NOMO-1 (cell line): ENCODE data around the gene C5orf47.

ENCODE experiments used
- DNase-seq, 2 experiments: peaks; one replicate each; lab custom pipeline; 2025; ENCODE audit not compliant: unreplicated experiment in 2 of 2; lab: John Stamatoyannopoulos, UW

Gene C5orf47, protein sequence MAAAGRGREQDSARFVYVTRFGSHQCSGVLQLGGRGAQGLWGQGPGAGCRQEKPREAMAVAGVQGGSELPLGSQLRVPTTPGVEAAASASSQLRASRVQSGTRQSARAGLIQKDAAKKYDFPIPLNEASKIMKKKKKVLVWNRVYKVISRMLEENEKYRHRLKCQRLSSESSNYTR

DNA sequence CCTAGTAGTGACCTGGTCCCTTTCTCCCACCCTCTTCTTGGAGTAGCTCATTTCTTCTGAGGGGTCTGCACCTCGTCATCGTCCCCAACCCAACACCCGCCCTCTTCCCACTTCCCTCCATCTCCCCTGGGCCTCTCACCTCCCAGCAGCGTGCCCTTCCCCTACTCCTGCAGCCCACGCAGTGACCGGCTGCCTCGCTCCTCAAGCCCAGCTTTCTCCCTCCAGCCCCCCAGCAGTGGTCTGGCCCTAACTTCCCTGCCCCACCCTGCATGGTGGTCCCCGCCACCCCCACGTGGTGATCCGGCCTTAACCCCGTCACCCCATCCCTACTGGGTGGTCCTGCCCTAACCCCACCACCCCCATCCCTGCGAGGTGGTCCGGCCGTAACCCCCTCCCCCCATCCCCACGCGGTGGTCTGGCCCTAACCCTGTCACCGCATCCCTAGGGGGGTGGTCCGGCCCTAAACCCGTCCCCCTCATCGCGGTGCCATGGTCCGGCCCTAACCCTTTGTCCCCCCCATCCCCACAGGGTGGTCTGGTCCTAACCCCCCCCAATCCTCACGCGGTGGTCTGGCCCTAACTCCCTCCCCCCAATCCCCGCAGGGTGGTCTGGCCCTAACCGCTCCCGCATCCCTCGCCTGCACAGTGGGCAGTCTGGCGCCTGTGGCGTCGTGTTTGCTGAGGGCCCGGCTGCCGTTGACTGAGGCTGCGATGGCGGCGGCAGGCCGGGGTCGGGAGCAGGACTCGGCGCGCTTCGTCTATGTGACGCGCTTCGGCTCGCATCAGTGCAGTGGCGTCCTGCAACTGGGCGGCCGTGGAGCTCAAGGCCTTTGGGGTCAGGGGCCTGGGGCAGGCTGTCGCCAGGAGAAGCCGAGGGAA is at the start of gene C5orf47:
C5orf47 (plus strand) TSS at position 617 of the 878 bp plus-strand sequence; CDS start at position 711, 94 bp downstream.
- no peak for DNase-seq

DNA sequence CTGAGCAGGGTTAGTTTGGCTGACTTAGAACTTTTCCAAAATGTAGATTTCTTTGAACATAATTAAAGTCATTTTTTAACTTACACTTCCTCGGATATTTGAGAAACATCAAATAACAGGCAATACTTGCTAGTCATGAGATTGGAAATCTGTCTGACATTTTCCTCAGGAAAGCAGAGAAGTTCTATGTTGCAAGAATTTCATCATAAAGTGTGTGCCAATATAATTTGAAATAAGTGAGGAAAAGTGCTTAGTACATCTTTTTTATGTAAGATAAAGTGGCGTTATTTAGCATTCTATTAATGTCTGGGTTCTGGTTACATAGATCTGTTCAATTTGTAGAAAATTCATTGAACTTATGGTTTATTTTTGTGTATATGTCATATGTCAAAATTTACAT is 48.7 kb upstream of the C5orf47 start:
- DNase-seq, result no peak

DNA sequence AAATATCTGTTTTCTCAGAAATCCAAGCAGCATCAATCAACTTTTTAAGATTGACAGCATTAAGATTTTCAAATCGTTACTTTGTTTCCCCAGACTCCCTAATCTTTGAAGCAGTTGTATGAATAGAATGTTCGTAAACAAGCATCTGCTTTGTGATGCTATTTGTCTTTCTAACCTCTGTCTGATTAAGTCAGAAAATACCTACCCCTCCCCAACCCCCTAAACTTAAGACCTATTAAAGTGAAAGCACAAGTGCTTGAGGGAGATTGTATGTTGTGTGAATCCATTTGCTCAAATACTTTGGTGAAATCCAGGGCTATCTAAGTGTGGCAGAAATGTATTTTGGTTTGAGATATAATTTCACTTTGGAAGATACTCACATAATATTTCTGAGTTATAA is 47.9 kb upstream of the C5orf47 start:
- DNase-seq, result no peak

DNA sequence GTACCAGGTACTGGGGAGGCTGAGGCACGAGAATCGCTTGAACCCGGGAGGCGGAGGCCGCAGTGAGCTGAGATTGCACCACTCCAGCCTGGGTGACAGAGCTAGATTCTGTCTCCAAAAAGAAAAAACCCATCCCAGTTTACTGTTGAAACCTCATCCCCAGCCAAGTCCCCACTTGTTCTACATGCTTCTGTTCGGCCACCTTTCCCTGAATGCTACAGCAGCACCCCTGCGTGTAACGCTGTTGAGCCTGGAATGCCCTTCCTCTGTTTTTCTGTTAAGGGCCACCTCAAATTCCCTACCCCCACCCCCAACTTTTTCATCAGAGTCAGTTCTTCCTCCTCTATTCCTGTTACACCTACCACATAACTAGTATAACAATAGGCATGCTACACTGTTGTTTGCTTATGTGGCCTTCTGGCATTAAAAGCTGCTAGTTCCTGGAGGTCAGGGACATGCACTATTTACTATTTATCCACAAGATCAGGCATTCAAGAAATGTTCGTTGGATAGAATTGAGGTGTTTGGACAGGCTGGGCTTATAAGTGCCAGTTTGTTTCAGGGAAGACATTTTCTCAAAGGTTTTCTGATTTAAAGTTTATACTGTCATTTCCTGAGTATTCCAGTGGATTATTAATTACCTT is 47.1 kb upstream of the C5orf47 start:
- no peak for DNase-seq

DNA sequence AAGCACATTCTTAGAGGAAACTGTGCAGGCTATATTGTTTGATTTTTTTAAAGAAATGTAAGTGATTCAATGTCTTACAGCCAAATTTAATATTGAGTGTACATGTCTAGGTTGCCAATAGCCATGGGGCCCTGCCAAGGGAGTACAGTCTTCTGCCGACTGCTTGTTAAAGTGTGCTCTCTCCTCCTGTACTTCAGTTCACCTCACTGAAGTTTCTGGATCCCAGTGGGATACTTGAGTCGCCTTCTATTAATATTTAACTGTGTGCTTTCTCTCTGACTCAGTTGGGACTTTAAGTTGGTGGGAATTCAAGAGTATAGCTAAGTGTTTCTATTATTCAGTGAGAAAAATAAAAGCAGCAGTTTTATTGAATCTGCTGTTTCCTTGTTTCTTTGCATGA is 44.5 kb upstream of the C5orf47 start:
- DNase-seq, result no peak

DNA sequence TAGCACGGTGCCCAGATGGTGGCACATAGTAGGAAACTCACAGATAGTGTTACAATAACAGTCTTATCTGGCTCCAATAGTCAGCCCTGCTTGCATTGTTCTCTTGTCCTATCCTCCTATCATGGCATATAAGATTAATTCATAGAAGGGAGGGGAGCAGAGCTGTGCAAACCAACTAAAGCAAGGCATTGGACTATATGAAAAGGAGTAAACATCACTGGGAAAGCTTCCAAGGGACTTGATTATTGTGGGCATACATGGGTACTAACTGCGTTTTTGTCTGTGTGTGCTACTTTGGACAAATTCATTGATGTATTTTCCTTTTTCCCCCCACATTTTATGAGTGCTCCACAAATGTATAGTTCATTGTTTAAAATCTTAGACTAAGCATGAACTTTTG is 43.8 kb upstream of the C5orf47 start:
- no peak for DNase-seq

DNA sequence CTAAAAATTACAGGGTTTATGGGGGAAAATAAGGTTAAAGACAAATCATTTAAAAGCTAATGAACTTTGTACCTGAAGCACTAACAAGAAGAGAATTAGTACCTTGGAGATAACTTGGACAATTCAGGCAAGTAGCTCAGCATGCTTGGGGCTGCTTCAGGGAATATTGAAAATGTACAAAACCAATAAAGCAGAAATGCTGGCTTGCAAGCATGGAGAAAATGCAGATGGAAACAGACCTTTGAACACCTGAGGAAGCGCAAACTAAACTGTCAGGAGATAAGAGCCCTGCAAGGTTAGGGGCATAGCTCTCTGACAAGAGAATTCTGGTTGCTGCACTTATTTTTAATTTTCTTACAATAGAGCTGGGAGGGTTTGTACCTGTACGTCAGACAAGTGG is 42.6 kb upstream of the C5orf47 start:
- DNase-seq, result no peak

DNA sequence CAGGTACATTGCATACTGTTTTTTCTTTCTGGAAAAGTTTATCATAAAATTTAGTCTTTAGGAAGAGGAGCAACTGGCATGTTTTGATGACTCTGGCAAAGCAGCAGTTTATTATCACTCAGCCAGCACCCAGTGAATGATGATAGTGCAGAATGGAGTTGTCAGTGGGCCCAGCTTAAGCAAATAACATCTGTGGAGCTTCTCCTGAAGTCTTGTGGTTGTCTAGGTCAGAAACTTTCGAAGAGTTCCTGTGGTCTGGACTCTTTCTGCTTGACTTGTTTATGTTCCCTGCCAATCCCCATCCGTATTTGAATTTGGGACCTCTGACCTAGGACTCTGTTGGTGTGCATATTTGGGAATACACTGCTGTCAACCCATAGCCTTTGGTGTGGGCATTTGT is 38.1 kb upstream of the C5orf47 start:
- no peak for DNase-seq

DNA sequence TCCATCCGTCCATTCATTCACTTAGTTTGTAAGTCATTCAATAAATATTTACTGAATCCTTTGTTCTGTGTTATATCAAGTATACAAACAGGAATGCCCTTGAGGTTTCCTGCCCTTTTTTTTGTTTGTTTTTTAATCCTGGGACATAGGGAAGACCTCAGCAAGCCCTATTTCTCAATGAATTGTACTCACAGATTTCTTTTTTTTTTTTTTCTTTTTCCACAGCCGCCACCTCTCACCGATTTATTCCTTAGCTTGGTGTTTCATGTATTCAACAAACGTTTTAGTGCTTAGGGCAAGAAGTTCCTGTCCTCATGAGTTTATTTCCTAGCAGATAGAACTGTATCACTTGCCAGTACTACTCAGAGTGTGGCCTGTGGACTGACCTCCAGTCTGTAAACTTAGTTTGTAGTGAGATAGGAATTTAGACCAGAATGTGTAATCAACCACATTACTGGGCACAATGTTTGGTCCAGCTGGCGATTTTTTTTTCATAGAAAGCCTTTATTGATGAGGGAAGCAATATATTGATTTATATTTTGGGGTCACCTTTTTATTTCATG is 35.4 kb upstream of the C5orf47 start:
- no peak for DNase-seq

DNA sequence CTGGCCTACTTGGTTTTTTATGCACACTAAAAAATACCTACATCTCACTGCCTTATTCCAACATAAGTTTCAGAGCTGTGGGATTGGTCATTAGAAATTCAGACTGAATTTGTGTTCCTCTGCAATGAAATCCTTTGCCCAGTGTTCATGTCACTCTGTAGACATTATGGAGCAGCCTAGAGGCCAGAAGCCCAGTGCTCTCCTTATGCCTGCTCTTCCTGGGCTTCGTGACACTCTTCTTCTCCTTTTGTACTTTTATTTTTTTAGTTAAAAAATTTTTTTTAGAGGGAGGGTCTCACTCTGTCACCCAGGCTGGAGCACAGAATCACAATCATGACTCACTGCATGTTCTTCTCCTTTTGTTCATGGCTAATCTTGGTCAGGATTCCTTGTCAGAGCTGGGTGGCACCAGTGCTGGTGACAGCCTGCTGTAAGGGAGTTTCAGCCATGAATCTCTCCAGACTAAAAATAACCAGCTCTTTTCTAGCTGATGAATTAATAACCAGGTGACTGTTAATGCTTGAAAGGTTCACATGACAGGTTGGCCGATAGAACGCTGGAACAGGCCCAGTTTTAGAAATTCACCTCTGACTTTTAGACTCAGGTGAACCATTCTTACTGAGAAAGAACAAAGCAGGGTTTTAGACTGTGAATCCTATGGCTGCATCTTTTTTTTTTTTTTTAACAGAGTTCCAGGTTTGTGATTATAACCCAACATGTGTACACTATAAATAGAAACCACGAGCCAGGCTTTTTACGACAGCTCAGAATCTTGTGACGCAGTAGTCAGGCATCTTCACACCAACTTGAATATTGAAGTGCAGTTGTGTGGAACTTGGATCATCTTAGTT is 34.1 kb upstream of the C5orf47 start:
- no peak for DNase-seq

DNA sequence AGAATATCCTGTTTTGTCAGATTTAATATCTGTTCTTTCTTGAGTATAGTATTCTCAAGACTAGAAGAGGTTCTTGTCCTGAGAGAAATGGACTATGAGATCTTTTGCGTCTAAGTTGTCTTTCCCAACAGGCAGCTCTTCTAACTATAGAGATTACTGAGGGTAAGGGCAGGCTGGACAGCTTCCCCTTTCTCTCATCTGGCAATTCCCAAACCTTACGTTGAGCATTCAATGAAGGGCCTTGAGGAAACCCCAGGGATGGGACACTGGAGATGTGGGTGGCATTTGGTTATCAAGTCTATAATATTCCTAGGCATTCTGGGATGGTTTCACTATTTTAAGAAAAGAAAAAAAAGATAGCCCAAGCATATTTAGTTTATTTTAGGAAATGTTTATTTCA is 28.0 kb upstream of the C5orf47 start:
- DNase-seq, result no peak

DNA sequence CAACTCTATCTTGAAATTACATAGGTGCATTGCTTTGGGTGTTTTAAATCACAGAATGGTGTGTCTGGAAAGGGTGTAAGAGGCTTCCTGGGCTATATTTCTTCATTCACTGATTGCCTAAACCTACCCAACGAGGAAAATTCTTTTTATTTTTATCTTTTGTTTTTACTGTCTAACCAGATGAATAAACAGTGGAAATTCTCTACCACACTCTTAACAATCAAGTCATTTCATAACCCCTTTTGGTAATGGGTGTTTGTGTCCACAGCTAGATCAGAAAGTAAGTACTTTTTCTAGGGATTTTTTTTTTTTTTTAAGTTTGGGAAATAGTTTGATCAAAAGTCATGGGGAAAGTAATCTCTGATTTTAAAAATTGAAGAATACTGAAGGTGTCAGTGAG is 27.6 kb upstream of the C5orf47 start:
- no peak for DNase-seq

DNA sequence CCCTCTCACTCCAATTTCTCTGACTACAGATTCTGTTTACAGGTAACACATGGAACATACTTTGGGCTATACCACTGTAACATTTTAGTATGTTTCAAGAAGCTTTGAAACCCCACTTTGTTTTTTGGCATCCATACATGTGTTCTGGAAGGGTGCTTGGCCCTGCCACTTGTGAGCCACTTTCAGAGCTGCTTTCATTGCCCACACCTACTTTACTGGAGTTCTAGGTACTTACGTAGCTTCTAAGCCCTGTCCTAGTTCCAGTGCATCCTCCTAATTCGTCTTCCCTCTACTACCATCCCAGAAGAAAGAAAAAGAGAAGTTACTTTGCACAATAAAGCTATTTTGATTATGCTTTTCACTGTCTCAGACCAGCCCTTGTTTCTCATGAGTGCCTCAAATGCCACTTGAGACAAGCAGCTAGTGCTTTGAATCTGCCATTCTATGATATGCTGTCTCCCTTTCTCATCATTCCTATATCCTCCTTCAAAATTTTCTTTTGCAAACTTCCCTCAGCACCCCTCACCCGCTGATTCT is 26.5 kb upstream of the C5orf47 start:
- no peak for DNase-seq

DNA sequence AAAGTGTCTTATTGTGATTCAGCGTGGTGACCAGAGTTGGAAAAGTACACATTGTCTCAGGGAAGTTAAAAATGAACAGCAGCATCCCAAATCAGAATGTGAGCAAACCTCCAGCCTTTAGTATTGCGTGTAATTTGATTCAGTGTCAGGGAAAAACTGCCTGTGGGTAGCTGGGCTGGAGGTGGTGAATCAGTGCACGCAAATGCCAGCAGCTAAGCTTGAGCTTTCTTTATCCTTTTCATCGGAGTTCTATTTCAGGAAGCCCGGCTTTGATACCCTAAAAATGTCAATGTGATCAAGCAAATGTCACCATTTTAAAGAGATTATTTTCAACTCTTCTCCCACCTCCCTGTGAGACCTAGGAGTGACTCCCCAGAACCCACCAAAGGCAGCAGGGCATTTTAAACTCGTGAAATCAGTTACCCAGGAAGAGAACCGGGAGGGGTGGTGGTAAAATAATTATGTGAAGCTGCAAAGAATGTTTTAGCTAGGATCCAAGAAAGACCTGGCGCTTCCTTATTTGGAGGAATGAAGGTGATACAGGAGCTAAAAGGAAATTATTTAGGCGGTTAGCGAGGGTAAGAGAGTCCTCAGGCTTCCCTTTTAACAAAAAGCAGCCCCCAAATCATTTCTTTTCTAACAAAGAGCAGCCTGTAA is 25.7 kb upstream of the C5orf47 start:
- DNase-seq, result no peak

DNA sequence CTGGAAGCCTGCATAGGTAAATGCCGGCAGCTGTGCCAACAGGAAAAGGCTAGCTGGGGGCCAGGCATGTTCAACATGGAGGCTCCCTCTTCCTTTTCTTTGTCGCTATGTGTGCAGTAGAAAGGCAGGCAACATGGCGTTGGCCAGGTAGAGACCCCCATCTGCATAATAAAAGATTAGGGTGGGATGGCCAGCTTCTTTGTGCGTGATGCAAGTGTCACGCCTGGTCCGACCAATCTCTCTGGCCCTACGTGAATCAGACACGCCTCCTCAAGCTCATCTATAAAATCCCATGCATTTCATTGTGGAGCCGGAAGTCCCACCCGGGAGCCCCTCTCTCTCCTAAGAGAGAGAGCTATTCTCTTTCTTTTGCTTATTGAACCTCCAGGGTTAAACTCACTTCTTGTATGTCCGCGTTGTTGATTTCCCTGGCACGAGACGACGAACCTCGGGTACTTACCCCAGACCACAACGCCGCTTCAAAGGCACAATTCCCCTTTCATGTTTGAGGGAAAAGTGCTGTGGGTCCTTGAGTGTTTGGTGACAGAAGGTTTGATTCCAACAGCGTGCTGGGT is 25.0 kb upstream of the C5orf47 start:
- no peak for DNase-seq

DNA sequence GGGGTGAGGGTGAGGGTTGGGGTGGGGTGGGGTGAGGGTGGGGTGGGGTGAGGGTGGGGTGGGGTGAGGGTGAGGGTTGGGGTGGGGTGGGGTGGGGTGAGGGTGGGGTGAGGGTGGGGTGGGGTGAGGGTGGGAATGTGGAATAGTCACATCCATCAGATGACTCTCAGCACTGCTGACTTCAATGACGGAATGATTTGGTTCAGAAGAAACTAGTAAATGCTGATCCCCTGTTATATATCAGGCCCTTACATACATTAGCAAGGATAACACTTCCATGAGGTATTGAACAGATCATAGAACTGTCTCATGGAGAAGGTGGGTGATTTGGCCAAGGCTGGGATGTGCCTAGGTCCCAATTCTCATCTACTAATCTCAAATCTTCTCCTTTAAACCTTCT is 24.5 kb upstream of the C5orf47 start:
- DNase-seq, result no peak

DNA sequence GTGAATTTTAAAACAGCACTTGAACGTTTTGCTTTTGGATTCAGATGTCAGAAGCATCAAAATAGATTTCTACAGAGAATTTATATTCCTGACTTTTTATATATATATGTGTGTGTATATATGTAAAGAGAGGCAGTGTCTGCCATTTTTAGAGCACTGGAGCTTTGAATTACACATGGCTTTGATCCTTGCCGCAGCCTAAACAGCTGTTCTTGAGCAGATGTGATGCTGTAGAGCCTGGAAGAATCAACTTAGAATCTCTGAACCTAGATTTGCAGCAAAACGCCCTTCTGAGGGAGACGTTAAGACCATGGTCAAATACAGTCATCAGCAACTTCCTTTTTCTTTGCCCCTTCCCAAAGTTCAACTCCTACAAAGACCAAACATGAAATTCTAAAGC is 21.7 kb upstream of the C5orf47 start:
- DNase-seq, result no peak

DNA sequence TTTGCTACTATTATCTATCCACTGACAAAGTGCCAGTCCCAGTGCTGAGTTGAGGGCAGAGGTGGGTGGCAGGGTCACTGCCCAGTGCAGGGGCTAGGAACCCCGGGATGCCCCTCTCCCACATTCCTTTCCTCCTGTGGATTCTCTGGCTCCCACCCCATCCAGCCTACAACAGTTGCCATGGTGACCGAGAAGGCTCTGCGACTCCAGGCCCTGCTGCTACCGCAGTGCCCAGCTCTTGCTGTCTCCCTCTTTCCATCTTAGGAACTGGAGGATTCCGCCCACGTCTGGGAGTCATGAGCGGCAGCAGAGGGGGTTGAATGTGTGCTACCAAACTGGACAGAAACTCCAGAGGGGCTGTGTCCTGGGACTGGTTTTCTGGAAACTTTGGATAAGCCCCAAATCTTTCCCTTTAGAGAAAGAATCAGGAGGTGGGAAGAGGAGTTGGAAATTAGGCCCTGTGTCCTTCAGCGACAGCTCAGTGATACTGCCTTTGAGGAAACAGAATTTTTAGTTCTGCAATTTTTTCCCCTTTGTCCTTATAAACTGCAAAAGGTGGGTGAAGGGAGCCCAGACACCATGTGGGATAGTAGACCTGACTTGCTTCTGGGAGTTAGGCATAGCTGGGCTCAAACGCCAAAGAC is 20.7 kb upstream of the C5orf47 start:
- DNase-seq, result no peak
